Measurements from ENCODE around the gene USPL1.

GRCh38 chr13:30647824-30648521 is 30.3 kb downstream of the USPL1 start:
- TF ChIP-seq EZH2 (IDR thresholded peaks at IDR 0.05; ENCODE audit: low read depth), result no peak
- TF ChIP-seq CTCF (conservative IDR thresholded peaks at IDR 0.05), result no peak
